ENCODE results near the gene MFSD2B. TPM values are rescaled to one million over a fixed set of nuclear protein-coding genes. Genes with fewer than 3 reads are reported as not detected.
A peak's percentile ranks its signal among the peaks of the same experiment; 100 is the strongest.
"Not testable (repeated sequence)": the region's sequence is repeated elsewhere in the genome, so short reads cannot be mapped to it uniquely, and the experiment has no call there.

MFSD2B gene
- polyA plus RNA-seq, 3 donors: 3.4 to 4.5 (median 3.7) TPM

GRCh38 chr2:24017711-24018110, 7.8 kb downstream of the MFSD2B start:
- DNase-seq: no peak

GRCh38 chr2:24018241-24018640, 8.4 kb downstream of the MFSD2B start:
- DNase-seq: no peak

- no peak for DNase-seq
Observed at GRCh38 chr2:24019729-24020128, 9.8 kb downstream of the MFSD2B start.

GRCh38 chr2:24020244-24020643, 10.4 kb downstream of the MFSD2B start:
- DNase-seq: no peak

GRCh38 chr2:24021122-24021998, 11.5 kb downstream of the MFSD2B start:
- DNase-seq: no peak

GRCh38 chr2:24022324-24022974, 12.6 kb downstream of the MFSD2B start:
- no peak for DNase-seq

GRCh38 chr2:24022975-24023575, 13.2 kb downstream of the MFSD2B start:
- DNase-seq: no peak

GRCh38 chr2:24024018-24024417, 14.1 kb downstream of the MFSD2B start:
- no peak for DNase-seq

GRCh38 chr2:24024996-24025663, 15.2 kb downstream of the MFSD2B start:
- no peak for DNase-seq

- no peak for DNase-seq
Observed at GRCh38 chr2:24026233-24026632, 16.3 kb downstream of the MFSD2B start.

GRCh38 chr2:24038786-24039499, 29.1 kb downstream of the MFSD2B start:
- DNase-seq: no peak

- no peak for DNase-seq
Observed at GRCh38 chr2:24040511-24040910, 30.6 kb downstream of the MFSD2B start.

GRCh38 chr2:24043133-24043532, 33.2 kb downstream of the MFSD2B start:
- DNase-seq: not testable (repeated sequence)

- DNase-seq: no peak
Observed at GRCh38 chr2:24045511-24046508, 35.9 kb downstream of the MFSD2B start.

GRCh38 chr2:24046599-24046929, 36.7 kb downstream of the MFSD2B start:
- no peak for DNase-seq

- DNase-seq: peak; percentile 98
Observed at GRCh38 chr2:24046930-24047702, 37.2 kb downstream of the MFSD2B start, which contains the start of gene WDCP. TSS of gene WDCP (minus strand) at chr2:24047391. CDS start at chr2:24039494, 7,897 bp downstream.

GRCh38 chr2:24047703-24048033, 37.8 kb downstream of the MFSD2B start:
- DNase-seq: no peak

- DNase-seq: no peak
Observed at GRCh38 chr2:24048769-24049484, 39.0 kb downstream of the MFSD2B start.

- DNase-seq: peak; percentile 56
Observed at GRCh38 chr2:24049485-24050021, 39.7 kb downstream of the MFSD2B start, which contains the start of gene FKBP1B. TSS of gene FKBP1B (plus strand) at chr2:24049741. CDS start at chr2:24049850, 109 bp downstream.
